Left ventricle myocardium inferior (tissue), 1 donor: Measurements from ENCODE around the gene PRRG3. TPM values are rescaled to one million over a fixed set of nuclear protein-coding genes. Genes with fewer than 3 reads are reported as not detected.

ENCODE experiments used
- DNase-seq: peaks from one replicate; pipeline ENCODE4 v3.0.0-alpha.2; 2020
- H3K27ac ChIP-seq: fragments of 200-600 bp; replicated peaks from 2 replicates; pipeline ENCODE4 v1.8.0; 2021
- H3K27me3 ChIP-seq: fragments of 200-600 bp; 2 replicates; pipeline ENCODE4 v1.8.0; 2021; ENCODE audit warnings: low read depth
- H3K36me3 ChIP-seq: fragments of 200-600 bp; 2 replicates; pipeline ENCODE4 v1.8.0; 2021
- H3K4me1 ChIP-seq: fragments of 200-600 bp; 2 replicates; pipeline ENCODE4 v1.8.0; 2021
- H3K4me3 ChIP-seq: fragments of 200-600 bp; 2 replicates; pipeline ENCODE4 v1.8.0; 2021; ENCODE audit warnings: mild to moderate bottlenecking, moderate library complexity
- H3K9me3 ChIP-seq: fragments of 200-600 bp; replicated peaks from 2 replicates; pipeline ENCODE4 v1.8.0; 2021
- CTCF ChIP-seq: fragments of 200-600 bp; IDR thresholded peaks from 2 replicates; pipeline ENCODE4 v1.8.0; 2021; ENCODE audit warnings: antibody characterized with exemption, mild to moderate bottlenecking, borderline replicate concordance
- intact Hi-C: fragments of 100-400 bp; cut with micrococcal nuclease; formaldehyde crosslinking; loops from one replicate; pipeline ENCODE4 v1.11.0; 2022
- total RNA-seq: library from RNA; stranded (reverse); fragmentation: NEBNext Ultra II Directional; extraction: Animal tissue kit (Norgen Biotek cat#: 25700); gene quantifications from one replicate; pipeline ENCODE4 v1.2.1, GENCODE V29; 2021
- donor health status: DM: no; HTN: yes; CAD: no; lungs with severe emphysema.

PRRG3 gene
- total RNA-seq, 1 donor from 2014 or later: 2.7 TPM

GRCh38 chrX:151736685-151737084, 41.4 kb downstream of the PRRG3 start:
- TF ChIP-seq CTCF: no peak
- H3K27ac ChIP-seq: no peak overlapping the region
- intact Hi-C loops: no loop called here

GRCh38 chrX:151737494-151737893, 42.2 kb downstream of the PRRG3 start:
- H3K4me3 ChIP-seq: no peak overlapping the region
- no peaks in the 10 kb centered on the region for H3K4me1 ChIP-seq
- no peaks in the 10 kb centered on the region for H3K36me3 ChIP-seq
- H3K9me3 ChIP-seq: no peaks in the 10 kb centered on the region
- no peaks in the 10 kb centered on the region for H3K27me3 ChIP-seq
- TF ChIP-seq CTCF: no peak
- no peak for DNase-seq
- H3K27ac ChIP-seq: no peak overlapping the region
- intact Hi-C loops: no loop called here

More at GRCh38 chrX:151736685-151737084, 41.4 kb downstream of the PRRG3 start:
- no peaks in the 10 kb centered on the region for H3K27me3 ChIP-seq
- no peak overlapping the region for H3K4me3 ChIP-seq
- no peak for DNase-seq
- no peaks in the 10 kb centered on the region for H3K9me3 ChIP-seq
- no peaks in the 10 kb centered on the region for H3K36me3 ChIP-seq
- H3K4me1 ChIP-seq: no peaks in the 10 kb centered on the region

- Histone ChIP-seq H3K4me1 (no peaks in the 10 kb centered on the region), H3K27me3 (no peaks in the 10 kb centered on the region), H3K9me3 (no peaks in the 10 kb centered on the region), H3K27ac (no peak overlapping the region), H3K36me3 (no peaks in the 10 kb centered on the region), H3K4me3 (no peak overlapping the region)
- no peak for DNase-seq
- intact Hi-C loops: no loop called here
- no peak for TF ChIP-seq CTCF
Measured at GRCh38 chrX:151738751-151739150, 43.5 kb downstream of the PRRG3 start.

GRCh38 chrX:151741606-151742005, 46.3 kb downstream of the PRRG3 start:
- Histone ChIP-seq H3K9me3 (no peaks in the 10 kb centered on the region), H3K36me3 (no peaks in the 10 kb centered on the region), H3K27me3 (no peaks in the 10 kb centered on the region), H3K4me3 (no peak overlapping the region), H3K4me1 (no peaks in the 10 kb centered on the region), H3K27ac (no peak overlapping the region)
- TF ChIP-seq CTCF: no peak
- intact Hi-C loops: no loop called here
- DNase-seq: no peak

GRCh38 chrX:151742311-151742710, 47.1 kb downstream of the PRRG3 start:
- no peaks in the 10 kb centered on the region for H3K4me1 ChIP-seq
- H3K9me3 ChIP-seq: no peaks in the 10 kb centered on the region
- H3K4me3 ChIP-seq: no peak overlapping the region
- no peak for TF ChIP-seq CTCF
- H3K36me3 ChIP-seq: no peaks in the 10 kb centered on the region
- H3K27me3 ChIP-seq: no peaks in the 10 kb centered on the region
- intact Hi-C loops: no loop called here
- DNase-seq: no peak
- H3K27ac ChIP-seq: no peak overlapping the region
